NCI-H1436 (cell line): ENCODE results near the gene SMYD3.
A peak's percentile ranks its signal among the peaks of the same experiment; 100 is the strongest.

ENCODE experiments used
- DNase-seq: peaks from one replicate; lab custom pipeline; 2025; lab: John Stamatoyannopoulos, UW

The SMYD3 gene

GRCh38 chr1:246515390-246516005, 8.4 kb upstream of the SMYD3 start:
- no peak for DNase-seq

DNA sequence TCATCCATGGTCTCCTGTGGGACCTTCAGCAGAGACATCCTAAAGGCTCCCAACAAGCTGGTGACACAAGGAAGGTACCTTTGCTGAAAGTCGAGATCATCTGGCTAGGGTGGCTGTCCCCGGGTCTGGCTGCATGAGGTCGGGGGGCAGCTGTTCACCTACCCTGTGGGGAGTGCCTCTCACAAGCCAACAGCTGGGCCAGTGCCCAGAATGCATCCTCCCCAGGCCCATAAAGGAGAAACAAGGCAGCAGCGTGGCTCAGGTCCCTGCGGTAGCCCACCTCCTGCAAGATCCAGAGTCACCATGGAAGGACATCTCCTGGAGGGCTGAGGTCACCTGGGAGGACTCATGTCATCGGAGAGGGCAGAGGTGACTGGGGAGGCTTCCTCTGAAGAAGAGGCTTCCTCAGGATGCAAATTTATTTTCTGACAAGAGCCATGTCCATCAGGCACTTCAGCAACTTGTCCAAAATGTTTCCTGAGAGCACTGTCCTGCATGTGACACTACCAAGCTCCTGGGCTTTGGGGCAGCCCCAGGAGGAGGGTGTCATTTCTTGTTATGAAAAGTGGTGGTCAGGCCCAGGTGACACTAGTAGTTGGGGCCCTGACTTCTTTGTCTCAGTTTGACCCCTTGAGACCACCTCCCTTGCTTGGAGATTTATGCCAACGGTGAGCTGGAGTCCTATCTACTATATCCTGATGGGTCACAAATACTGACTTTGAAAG, 6.7 kb upstream of the SMYD3 start:
- no peak for DNase-seq

GRCh38 chr1:246513041-246513440, 6.0 kb upstream of the SMYD3 start:
- DNase-seq = no peak

GRCh38 chr1:246512635-246513034, 5.6 kb upstream of the SMYD3 start:
- DNase-seq = no peak

- no peak for DNase-seq
These were observed 5.2 kb upstream of the SMYD3 start for GRCh38 chr1:246512230-246512629.

DNA sequence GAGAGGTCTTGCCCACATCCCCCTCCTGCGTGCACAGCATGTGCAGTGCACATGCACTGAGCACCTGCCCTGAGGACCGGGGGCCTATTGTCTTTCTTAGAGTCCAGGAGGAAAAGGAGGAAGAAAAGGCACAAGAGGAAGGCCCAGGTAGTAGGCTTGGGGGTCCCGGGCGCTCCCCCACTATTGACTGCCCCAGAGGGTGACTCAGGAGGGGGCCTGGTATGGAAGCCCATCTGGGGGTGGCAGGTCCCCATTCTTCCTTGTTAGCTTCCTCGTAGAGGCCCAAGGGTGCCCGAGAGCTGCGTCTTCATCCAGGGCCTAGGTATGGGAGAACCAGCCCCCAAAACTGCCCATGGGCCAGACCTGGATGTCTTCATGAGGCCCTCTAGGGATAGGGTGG, 4.1 kb upstream of the SMYD3 start:
- no peak for DNase-seq

GRCh38 chr1:246510147-246511030, 3.3 kb upstream of the SMYD3 start:
- DNase-seq = no peak

DNA sequence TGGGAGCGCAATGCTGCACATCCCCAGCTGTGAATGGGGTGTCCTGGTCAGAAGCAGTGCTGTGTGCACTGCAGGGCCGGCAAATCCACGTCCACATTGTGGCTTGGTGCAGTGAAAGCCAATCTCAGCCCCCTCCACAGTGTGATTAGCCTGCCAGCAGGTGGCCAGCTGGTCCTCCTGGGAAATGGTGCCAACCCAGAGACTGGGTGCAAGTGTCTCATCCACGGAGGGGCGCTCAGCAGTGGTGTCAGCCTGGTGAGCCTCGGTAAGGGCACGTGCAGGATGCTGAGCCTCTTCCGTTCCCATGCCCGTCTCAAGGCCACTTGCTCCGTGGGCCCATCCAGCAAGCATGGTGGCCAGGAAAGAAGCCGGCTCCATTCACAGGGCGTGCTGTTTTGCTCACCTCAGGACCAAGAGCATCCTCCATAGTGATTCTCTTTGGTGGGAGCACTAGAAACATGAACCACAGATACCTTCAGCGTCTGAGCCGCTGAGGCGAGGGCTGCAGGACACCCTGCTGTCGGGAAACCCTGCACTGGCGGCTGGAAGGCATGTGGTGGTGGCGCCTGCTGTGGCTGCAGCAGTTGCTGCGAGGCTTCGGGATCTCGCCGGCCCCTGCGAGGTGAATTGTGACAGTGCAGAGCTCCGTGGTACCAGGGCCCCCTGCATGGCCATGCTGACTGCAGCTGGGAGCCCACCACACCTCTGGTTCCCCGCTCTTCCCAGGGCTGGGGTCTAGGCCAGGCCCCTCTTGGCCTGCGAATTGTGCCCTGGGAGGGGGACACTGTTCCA, 2.0 kb upstream of the SMYD3 start:
- no peak for DNase-seq

DNA sequence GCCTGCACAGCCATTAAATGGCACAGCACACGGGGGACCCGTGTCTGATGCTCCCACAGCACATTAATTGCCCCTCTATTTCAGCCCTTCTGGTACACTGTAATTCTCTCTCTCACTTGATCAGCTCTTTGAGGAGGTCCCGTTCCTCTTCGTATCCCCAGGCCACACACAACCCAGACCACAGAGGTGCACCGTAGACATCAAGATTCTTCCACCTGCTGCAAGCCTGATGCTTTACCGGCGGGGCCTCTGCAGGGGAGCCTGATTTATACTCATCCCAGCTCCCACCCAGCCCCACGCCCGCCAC, 759 bp downstream of the SMYD3 start:
- DNase-seq = no peak

DNA sequence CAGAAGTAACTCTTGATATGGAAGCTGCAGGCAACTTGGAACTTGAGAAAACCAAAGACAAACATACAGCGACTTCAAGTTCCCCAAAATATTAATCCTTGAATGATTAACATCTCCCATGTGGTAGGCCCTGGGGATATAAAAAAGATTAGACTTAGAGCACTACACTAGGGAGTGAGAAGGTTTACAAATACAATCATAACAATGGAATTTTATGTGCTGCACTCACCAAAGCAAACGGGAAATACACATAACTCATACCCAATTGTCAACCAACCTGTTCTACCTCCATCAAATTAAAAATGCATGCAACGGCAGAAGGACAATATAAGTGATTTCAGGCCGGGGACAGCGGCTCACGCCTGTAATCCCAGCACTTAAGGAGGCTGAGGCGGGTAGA, 3.7 kb downstream of the SMYD3 start:
- DNase-seq = no peak

DNA sequence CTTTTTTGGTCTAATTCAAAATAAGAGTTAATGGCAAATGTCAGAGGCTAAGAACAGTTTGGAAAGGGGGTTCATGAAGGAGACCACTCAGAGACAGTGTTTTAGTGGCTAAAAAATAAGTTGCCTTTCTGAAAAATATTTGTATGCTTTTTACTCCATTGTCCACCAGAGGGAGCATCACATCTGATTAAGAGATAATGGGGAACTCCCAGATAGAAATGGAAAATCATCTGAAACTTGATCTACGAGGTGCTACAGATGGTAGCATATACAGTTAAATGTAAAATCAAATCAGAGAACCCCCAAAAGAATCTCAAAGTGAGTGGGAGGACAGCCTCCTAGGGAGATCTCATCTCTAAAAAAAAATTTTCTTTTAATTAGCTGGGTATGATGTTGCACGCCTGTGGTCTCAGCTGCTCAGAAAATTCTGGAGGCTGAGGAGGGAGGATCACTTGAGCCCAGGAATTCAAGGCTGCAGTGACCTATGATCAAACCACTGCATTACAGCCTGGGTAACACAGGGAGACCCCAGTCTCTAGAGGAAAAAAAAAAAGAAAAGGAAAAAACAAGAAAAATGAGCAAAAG, 9.7 kb downstream of the SMYD3 start:
- peak; percentile 70 for DNase-seq

GRCh38 chr1:246492611-246493245, 14.4 kb downstream of the SMYD3 start:
- DNase-seq = peak; percentile 76

GRCh38 chr1:246491551-246492053, 15.5 kb downstream of the SMYD3 start:
- DNase-seq = no peak

DNA sequence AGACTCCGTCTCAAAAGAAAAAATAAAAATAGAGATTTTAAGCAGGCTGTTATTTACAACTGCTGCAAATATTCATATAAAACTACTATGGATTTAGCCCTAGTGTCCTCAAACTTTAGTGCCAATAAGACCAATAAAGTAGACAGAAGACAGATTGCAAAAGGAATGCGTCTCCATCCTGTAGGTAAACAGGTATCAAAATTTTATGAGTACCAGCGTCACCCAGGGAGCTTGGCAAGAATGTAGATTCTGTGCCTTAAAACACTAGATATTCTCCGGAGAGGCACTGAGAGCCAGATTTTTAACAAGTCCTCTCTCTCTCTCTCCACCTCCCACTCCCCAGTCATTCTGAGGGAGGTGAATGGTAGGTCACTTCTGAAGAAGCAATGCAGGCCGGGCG, 18.4 kb downstream of the SMYD3 start:
- no peak for DNase-seq

DNA sequence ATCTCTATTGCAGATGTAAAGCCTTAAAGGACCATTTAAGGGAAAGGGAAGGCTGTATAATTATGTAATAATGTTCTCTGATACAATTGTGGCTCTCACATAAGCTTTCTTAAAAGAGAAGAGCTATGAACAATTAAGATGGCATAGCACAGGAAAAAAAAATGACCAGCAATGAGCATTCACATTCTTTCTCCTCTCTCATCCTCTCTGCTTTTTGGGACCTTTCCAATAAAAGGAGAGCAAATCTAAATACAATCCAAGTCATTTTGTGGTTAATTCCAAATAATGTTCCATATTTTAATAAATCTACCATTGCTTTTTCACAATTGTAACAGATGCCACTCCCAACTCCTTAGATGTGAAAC, 23.5 kb downstream of the SMYD3 start:
- no peak for DNase-seq

DNA sequence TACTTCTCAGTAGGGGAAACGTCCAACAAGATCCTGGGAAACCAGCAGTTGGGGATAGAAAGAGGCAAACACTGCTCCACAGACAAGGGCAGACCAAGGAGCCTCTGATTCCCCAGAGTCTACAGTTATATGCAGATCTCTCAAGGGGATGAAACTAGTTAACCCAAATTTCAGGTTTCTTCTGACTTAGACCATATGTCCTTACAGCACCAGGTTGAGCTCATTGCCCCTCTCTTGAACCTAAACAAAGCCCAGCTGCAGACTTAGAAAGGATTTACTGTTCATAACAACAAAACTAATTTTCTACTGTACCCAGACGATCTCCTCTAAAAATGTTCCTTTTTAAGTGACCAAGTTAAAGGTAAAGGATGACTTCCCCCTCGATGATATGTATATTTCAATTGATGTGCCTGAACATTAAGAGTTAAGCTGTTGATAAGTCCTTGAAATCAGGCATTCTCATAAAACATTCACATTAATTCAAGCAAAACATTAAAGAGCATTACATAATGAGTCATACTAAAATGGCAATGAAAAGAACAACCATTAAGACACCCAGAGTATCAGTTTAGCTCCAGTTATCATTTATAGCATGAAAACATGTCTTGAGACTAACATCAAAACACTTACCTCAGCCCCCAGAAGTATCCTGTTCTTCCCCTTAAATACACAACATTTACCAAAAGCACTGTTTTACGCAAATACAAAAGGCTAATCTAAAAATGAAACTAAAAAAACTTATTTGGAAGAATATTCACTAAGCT, 24.1 kb downstream of the SMYD3 start:
- no peak for DNase-seq

GRCh38 chr1:246479061-246479460, 28.0 kb downstream of the SMYD3 start:
- no peak for DNase-seq

GRCh38 chr1:246477634-246478033, 29.4 kb downstream of the SMYD3 start:
- DNase-seq = no peak

DNA sequence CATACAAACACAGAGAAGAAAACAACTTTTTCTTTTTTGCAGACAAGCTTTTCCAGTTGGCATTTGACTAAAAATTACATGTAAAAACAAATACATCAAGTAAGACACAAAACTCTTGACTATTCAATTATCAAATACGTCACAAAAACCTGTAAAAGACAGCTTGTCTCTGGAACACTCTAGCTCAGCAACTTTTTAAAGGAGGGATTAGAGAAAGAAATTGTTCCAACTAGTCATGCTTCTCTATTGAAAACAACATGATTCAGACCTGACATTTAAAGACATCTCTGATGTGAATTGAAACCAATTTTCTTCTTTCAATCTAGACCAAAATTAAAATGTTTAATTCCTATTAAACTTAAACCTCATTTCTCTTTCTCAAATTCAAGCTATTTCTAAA, 30.3 kb downstream of the SMYD3 start:
- DNase-seq = no peak

- DNase-seq = no peak
These were observed 35.4 kb downstream of the SMYD3 start for GRCh38 chr1:246471688-246472087.

- no peak for DNase-seq
These were observed 36.5 kb downstream of the SMYD3 start for GRCh38 chr1:246470585-246470984.
